22Rv1 (cell line): ENCODE results near the gene MIAT.

ENCODE experiments used
- CTCF ChIP-seq: fragments of 450-650 bp; IDR thresholded peaks from 2 replicates; pipeline ENCODE4 v1.5.1; 2017; ENCODE audit warnings: mild to moderate bottlenecking
- ZFX ChIP-seq: fragments of 450-650 bp; IDR thresholded peaks from 2 replicates; pipeline ENCODE4 v1.6.1; 2017; ENCODE audit warnings: antibody characterized with exemption, borderline replicate concordance

GRCh38 chr22:26615149-26615548, 42.2 kb upstream of the MIAT start:
- TF ChIP-seq ZFX (no peak), CTCF (no peak)
